ENCODE results near the gene CMBL. TPM values are rescaled to one million over a fixed set of nuclear protein-coding genes. Genes with fewer than 3 reads are reported as not detected.
A peak's percentile ranks its signal among the peaks of the same experiment; 100 is the strongest.

CMBL gene
- total and polyA plus RNA-seq, 2 of the 13 experiments (the other 11 are each of a cell fraction or from before 2014, with no cell fraction given) = 11.5 to 17.0 TPM

GRCh38 chr5:10265245-10266109 lies 42.2 kb downstream of the CMBL start:
- H4K20me1 ChIP-seq (ENCODE audit: insufficient read depth, low read length) = peaks cover 4% of the 10 kb centered on the region; the same call in 1 of the 2 replicates
- ChIA-PET CTCF (ENCODE audit: low intra/inter-chr PET ratio, low total read pairs) (no interaction called here), POLR2A (interaction anchor here (1.3 to 1.4 kb wide), 2 partner anchors 15 to 18 kb away, joined by 3 to 5 read pairs; partner anchors contain the start of genes ATPSCKMT and CCT5)
- H3K9me3 ChIP-seq (ENCODE audit: low read length) = no peaks in the 10 kb centered on the region
- no peak overlapping the region for H2AFZ ChIP-seq (ENCODE audit: low read length)
- peaks cover 12% of the 10 kb centered on the region for H3K4me1 ChIP-seq (ENCODE audit: insufficient read depth, low read length)
- BruUV-seq (replicated peaks) = no TSS peak
- H3K4me2 ChIP-seq (ENCODE audit: low read depth, low read length) = no peak overlapping the region
- in situ Hi-C loops (cut with HindIII; ENCODE audit: extremely low pct_ligation_motif_present, low pct_unique_long_range_greater_than_20kb) = no loop called here
- 68% methylated on average over 6 of the region's 6 CpGs for WGBS (ENCODE audit: low lambda C conversion rate)
- DNase-seq (ENCODE audit: low spot score) (no peak), ATAC-seq (peak; percentile 32), FAIRE-seq (no peak)
- no peaks in the 10 kb centered on the region for H3K27me3 ChIP-seq (ENCODE audit: control insufficient read depth in 1 of 2, insufficient read depth in 2 of 2, low read length in 2 of 2)
- H3K27ac ChIP-seq (ENCODE audit: extremely low read length, insufficient read depth, low read length) = no peak overlapping the region
- no peaks in the 10 kb centered on the region for H3K79me2 ChIP-seq (ENCODE audit: insufficient read depth, low read length)
- intact Hi-C loops (cut with micrococcal nuclease; ENCODE audit: unreplicated experiment) = no loop called here
- peaks cover 20 to 48% of the 10 kb centered on the region in 2 experiments for H3K36me3 ChIP-seq (replicated peaks in 1 of 2; ENCODE audit: control insufficient read depth in 1 of 2, insufficient read depth in 2 of 2, low read length in 2 of 2)
- no peak overlapping the region for H3K4me3 ChIP-seq (replicated peaks in 1 of 3; ENCODE audit: insufficient read depth in 1 of 3, low read depth in 2 of 3, low read length in 3 of 3)
- no peak overlapping the region for H3K9ac ChIP-seq (ENCODE audit: insufficient read depth, low read depth, low read length)
- TF ChIP-seq ZNF614 (CRISPR knock-in tag; IDR thresholded peaks at IDR 0.05; ENCODE audit: borderline replicate concordance) (no peak), DPF2 (CRISPR knock-in tag; IDR thresholded peaks at IDR 0.05; ENCODE audit: borderline replicate concordance, low read depth) (no peak), HMGA1 (CRISPR knock-in tag; conservative IDR thresholded peaks at IDR 0.05) (no peak), TBX3 (IDR thresholded peaks at IDR 0.05; ENCODE audit: borderline replicate concordance) (no peak), PLSCR1 (CRISPR knock-in tag; IDR thresholded peaks at IDR 0.05; ENCODE audit: borderline replicate concordance) (no peak), ZNF83 (CRISPR knock-in tag; IDR thresholded peaks at IDR 0.05; ENCODE audit: borderline replicate concordance) (no peak), ZMAT5 (CRISPR knock-in tag; IDR thresholded peaks at IDR 0.05; ENCODE audit: borderline replicate concordance, low read depth) (no peak), PPARG (CRISPR knock-in tag; conservative IDR thresholded peaks at IDR 0.05) (no peak), ZNF337 (CRISPR knock-in tag; IDR thresholded peaks at IDR 0.05; ENCODE audit: borderline replicate concordance, low read depth) (no peak), PAF1 (CRISPR knock-in tag; IDR thresholded peaks at IDR 0.05) (peak; percentile 53; the same call in 1 of the 2 replicates), AGO2 (optimal IDR thresholded peaks at IDR 0.05; ENCODE audit: low read depth, low read length) (peak; percentile 68), MXI1 (IDR thresholded peaks at IDR 0.05; ENCODE audit: borderline replicate concordance, low read depth, low read length) (no peak), HOXD1 (CRISPR knock-in tag; IDR thresholded peaks at IDR 0.05) (no peak), ZNF362 (CRISPR knock-in tag; IDR thresholded peaks at IDR 0.05; ENCODE audit: borderline replicate concordance) (no peak), MYC (CRISPR knock-in tag; IDR thresholded peaks at IDR 0.05; ENCODE audit: borderline replicate concordance) (no peak), BRCA1 (CRISPR knock-in tag; IDR thresholded peaks at IDR 0.05) (no peak), HNF1B (CRISPR knock-in tag; IDR thresholded peaks at IDR 0.05) (no peak), ZNF782 (CRISPR knock-in tag; IDR thresholded peaks at IDR 0.05; ENCODE audit: borderline replicate concordance) (no peak), DBP (CRISPR knock-in tag; IDR thresholded peaks at IDR 0.05; ENCODE audit: not compliant biosample characterization) (no peak)

Measured in HepG2 (cell line).